ENCODE data around the gene PNMT. TPM values are rescaled to one million over a fixed set of nuclear protein-coding genes. Genes with fewer than 3 reads are reported as not detected.
"Not testable (repeated sequence)": the region's sequence is repeated elsewhere in the genome, so short reads cannot be mapped to it uniquely, and the experiment has no call there.

The PNMT gene
- polyA plus RNA-seq, 1 donor from 2014 or later: 1.5 TPM

GRCh38 chr17:39697961-39698360, 29.7 kb downstream of the PNMT start:
- no peak overlapping the region for H2AFZ ChIP-seq (ENCODE audit: low read depth, low read length)
- no peaks in the 10 kb centered on the region for H3K9me2 ChIP-seq (ENCODE audit: insufficient read depth, low read length)
- H3K27ac ChIP-seq (ENCODE audit: low read length): no peak overlapping the region
- no peak for TF ChIP-seq SMC3 (conservative IDR thresholded peaks at IDR 0.05; ENCODE audit: poor library complexity)
- no peak for TF ChIP-seq RAD21 (conservative IDR thresholded peaks at IDR 0.05)
- no peak for TF ChIP-seq EZH2 (IDR thresholded peaks at IDR 0.05; ENCODE audit: borderline replicate concordance, insufficient read depth, low read length, poor library complexity, severe bottlenecking)
- TF ChIP-seq MXI1 (conservative IDR thresholded peaks at IDR 0.05; ENCODE audit: poor library complexity, severe bottlenecking): no peak
- TF ChIP-seq TAF1 (IDR thresholded peaks at IDR 0.05; ENCODE audit: low read depth): no peak
- TF ChIP-seq CTCF (IDR thresholded peaks at IDR 0.05; ENCODE audit: poor library complexity, severe bottlenecking): no peak
- no peak for TF ChIP-seq POLR2AphosphoS5 (IDR thresholded peaks at IDR 0.05)
- H3F3A ChIP-seq (ENCODE audit: insufficient read depth, low read length, poor library complexity, severe bottlenecking): no peaks in the 10 kb centered on the region
- H3K79me2 ChIP-seq (replicated peaks; ENCODE audit: insufficient read depth, low read length): no peaks in the 10 kb centered on the region
- no peak overlapping the region for H3K4me3 ChIP-seq (ENCODE audit: low read length)
- no peak overlapping the region for H3K4me2 ChIP-seq (ENCODE audit: low read length)
- no peak overlapping the region for H3K9ac ChIP-seq (ENCODE audit: low read length)
- peaks cover 15% of the 10 kb centered on the region for H3K27me3 ChIP-seq (ENCODE audit: insufficient read depth, low read depth, low read length)
- no peaks in the 10 kb centered on the region for H3K9me3 ChIP-seq (ENCODE audit: low read length)
- no peaks in the 10 kb centered on the region for H4K20me1 ChIP-seq (ENCODE audit: insufficient read depth)
- no peaks in the 10 kb centered on the region for H3K36me3 ChIP-seq (ENCODE audit: insufficient read depth, low read length)

DNA sequence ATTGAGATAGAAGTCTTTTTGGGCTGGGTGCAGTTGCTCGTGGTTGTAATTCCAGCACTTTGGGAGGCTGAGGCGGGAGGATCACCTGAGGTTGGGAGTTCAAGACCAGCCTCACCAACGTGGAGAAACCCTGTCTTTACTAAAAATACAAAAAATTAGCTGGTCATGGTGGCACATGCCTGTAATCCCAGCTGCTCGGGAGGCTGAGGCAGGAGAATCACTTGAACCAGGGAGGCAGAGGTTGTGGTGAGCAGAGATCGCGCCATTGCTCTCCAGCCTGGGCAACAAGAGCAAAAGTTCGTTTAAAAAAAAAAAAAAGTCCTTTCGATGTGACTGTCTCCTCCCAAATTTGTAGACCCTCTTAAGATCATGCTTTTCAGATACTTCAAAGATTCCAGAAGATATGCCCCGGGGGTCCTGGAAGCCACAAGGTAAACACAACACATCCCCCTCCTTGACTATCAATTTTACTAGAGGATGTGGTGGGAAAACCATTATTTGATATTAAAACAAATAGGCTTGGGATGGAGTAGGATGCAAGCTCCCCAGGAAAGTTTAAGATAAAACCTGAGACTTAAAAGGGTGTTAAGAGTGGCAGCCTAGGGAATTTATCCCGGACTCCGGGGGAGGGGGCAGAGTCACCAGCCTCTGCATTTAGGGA, 31.0 kb downstream of the PNMT start:
- not testable (repeated sequence) for H3K9me2 ChIP-seq (ENCODE audit: insufficient read depth, low read length); H3K4me2 ChIP-seq (ENCODE audit: low read length); H3K27ac ChIP-seq (ENCODE audit: low read length); H3K4me3 ChIP-seq (ENCODE audit: low read length); H3K36me3 ChIP-seq (ENCODE audit: insufficient read depth, low read length); H3K9me3 ChIP-seq (ENCODE audit: low read length); H2AFZ ChIP-seq (ENCODE audit: low read depth, low read length); H3K9ac ChIP-seq (ENCODE audit: low read length); H3K79me2 ChIP-seq (replicated peaks; ENCODE audit: insufficient read depth, low read length); H3F3A ChIP-seq (ENCODE audit: insufficient read depth, low read length, poor library complexity, severe bottlenecking); H4K20me1 ChIP-seq (ENCODE audit: insufficient read depth)
- peaks cover 15% of the 10 kb centered on the region for H3K27me3 ChIP-seq (ENCODE audit: insufficient read depth, low read depth, low read length)

DNA sequence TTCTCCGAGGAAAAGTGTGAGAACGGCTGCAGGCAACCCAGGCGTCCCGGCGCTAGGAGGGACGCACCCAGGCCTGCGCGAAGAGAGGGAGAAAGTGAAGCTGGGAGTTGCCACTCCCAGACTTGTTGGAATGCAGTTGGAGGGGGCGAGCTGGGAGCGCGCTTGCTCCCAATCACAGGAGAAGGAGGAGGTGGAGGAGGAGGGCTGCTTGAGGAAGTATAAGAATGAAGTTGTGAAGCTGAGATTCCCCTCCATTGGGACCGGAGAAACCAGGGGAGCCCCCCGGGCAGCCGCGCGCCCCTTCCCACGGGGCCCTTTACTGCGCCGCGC, 31.5 kb downstream of the PNMT start, which contains the start of gene ERBB2:
TSS of gene ERBB2 (plus strand) at position 247 of the 330 bp plus-strand sequence. CDS start 175 bp downstream, outside the sequence.
- Histone ChIP-seq H3K9ac (ENCODE audit: low read length) (no peak within 1 kb of the TSS), H3K9me3 (ENCODE audit: low read length) (no peaks in the 10 kb centered on the region), H3K4me3 (ENCODE audit: low read length) (no peak within 1 kb of the TSS), H3K9me2 (ENCODE audit: insufficient read depth, low read length) (no peaks in the 10 kb centered on the region), H3K4me2 (ENCODE audit: low read length) (no peak within 1 kb of the TSS), H4K20me1 (ENCODE audit: insufficient read depth) (no peaks in the 10 kb centered on the region), H3F3A (ENCODE audit: insufficient read depth, low read length, poor library complexity, severe bottlenecking) (no peaks in the 10 kb centered on the region), H3K79me2 (replicated peaks; ENCODE audit: insufficient read depth, low read length) (no peaks in the 10 kb centered on the region), H3K36me3 (ENCODE audit: insufficient read depth, low read length) (no peaks in the 10 kb centered on the region), H2AFZ (ENCODE audit: low read depth, low read length) (no peak within 1 kb of the TSS), H3K27ac (ENCODE audit: low read length) (no peak within 1 kb of the TSS), H3K27me3 (ENCODE audit: insufficient read depth, low read depth, low read length) (peaks cover 15% of the 10 kb centered on the region)
- TF ChIP-seq EZH2 (IDR thresholded peaks at IDR 0.05; ENCODE audit: borderline replicate concordance, insufficient read depth, low read length, poor library complexity, severe bottlenecking) (no peak), TAF1 (IDR thresholded peaks at IDR 0.05; ENCODE audit: low read depth) (no peak), REST (IDR thresholded peaks at IDR 0.05; ENCODE audit: borderline replicate concordance) (no peak), MXI1 (conservative IDR thresholded peaks at IDR 0.05; ENCODE audit: poor library complexity, severe bottlenecking) (no peak), POLR2AphosphoS5 (IDR thresholded peaks at IDR 0.05) (no peak), RAD21 (conservative IDR thresholded peaks at IDR 0.05) (no peak), SMC3 (conservative IDR thresholded peaks at IDR 0.05; ENCODE audit: poor library complexity) (no peak), CTCF (IDR thresholded peaks at IDR 0.05; ENCODE audit: poor library complexity, severe bottlenecking) (no peak), EP300 (conservative IDR thresholded peaks at IDR 0.05; ENCODE audit: poor library complexity, severe bottlenecking) (no peak)

All from neural cell (in vitro differentiated cells).